ENCODE measurements around the gene IL17RD. TPM values are rescaled to one million over a fixed set of nuclear protein-coding genes. Genes with fewer than 3 reads are reported as not detected.

Gene IL17RD
- polyA plus RNA-seq, 1 donor, result 24.4 TPM

DNA sequence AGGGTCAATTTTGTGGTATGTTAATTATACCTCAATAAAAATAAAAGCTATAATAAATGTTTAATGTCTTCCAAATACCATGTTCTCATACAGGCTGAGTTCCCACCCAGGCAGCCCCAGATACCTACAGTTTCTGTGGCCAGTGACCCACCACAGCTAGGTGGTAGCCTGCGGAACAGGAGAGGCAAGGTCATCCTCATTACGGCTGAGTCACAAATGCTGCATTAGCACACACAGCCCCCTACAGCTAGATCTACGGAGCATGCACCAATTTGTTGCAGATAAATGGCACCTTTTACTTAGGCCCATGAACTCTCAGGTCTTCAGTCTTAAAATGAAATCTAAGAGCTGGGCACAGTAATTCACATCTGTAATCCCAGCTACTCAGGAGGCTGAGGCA, 99.6 kb downstream of the IL17RD start:
- DNase-seq, result no peak

DNA sequence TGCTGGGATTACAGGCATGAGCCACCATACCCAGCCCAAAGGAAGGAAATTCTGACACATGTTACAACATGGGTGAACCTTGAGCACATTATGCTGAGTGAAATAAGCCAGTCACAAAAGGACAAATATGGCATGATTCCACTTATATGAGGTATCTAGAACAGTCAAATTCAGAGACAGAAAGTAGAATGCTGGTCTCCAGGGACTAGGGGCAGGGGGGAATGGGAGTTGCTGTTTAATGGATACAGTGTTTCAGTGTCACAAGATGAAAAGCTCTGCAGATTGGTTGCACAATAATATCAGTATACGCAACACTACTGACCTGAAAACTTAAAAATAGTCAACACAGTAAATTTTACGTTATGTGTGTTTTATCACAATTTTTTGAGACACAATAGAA, 100.6 kb downstream of the IL17RD start:
- no peak for DNase-seq

DNA sequence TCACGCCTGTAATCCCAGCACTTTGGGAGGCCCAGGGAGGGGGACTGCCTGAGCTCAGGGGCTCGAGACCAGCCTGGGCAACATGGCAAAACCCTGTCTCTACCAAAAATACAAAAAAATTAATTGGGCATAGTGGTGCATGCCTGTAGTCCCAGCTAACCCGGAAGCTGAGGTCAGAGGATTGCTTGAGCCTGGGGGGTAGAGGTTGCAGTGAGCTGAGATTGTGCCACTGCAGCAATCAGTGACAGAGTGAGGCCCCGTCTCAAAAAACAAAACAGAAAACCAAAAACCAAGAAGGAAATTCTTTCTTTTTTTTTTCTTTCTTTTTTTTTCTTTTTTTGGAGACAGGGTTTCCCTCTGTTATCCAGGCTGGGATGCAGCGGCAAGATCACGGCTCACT, 101.2 kb downstream of the IL17RD start:
- DNase-seq, result no peak

DNA sequence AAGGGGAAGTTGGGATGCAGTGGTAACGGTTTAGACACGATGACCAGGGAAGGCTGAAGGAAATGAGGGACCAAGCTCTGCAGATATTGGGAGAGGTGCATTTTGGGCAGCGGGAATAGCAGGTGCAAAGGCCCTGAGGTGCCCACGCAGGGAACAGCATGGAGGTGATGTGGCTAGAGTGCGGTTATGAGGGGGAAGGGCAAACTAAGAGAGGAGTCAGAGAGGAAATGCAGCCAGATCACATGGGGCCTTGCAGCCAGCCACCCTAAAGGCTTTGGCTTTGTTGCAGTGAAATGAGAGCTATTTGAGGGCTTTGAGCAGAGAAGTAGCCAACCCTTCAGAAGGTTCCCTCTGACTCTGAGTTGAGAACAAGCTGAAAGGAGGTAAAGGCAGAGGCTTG, 102.1 kb downstream of the IL17RD start:
- DNase-seq, result no peak

GRCh38 chr3:57062101-57062631, 103.0 kb downstream of the IL17RD start:
- no peak for DNase-seq

DNA sequence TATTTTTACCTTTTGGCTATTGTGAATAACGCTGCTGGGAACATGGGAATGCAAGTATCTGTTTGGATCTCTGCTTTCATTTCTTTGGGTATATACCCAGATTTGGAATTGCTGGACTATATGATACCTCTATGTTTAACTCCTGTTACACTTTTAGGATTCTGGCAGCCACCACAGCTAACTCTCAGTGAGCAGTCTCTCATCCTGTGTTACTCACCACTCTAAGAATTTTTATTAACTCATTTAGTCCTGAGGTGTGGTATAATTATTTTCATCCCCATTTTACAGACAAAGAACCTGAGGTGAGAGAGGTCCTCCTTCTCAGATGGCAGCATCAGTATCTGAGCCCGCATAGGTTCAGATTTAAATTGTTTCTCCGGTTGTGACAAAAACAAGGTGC, 103.6 kb downstream of the IL17RD start:
- DNase-seq, result no peak

- DNase-seq, result no peak
Observed at GRCh38 chr3:57060089-57060821, 104.9 kb downstream of the IL17RD start, which contains the start of gene SPATA12. Gene SPATA12, plus strand, starts transcription at chr3:57060664. Its CDS starts 13,031 bp downstream, at chr3:57073695.

DNA sequence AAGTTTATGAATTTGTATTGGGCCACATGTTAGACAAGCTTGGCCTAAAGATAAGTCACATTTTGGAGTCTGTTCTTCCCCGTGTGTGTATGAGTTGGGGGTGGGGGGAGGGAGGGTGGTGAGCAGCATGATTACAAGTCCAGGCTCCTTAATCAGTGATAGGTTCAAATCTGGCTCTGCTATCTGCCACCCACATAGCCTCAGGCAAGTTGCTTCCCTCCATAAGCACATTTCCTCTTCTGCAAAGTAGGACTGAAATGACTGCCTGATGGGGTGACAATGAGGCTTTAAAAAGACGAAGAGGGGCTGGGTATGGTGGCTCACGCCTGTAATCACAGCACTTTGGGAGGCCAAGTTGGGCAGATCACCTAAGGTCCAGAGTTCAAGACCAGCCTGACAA, 105.7 kb downstream of the IL17RD start:
- DNase-seq, result no peak

GRCh38 chr3:57057351-57057750, 107.8 kb downstream of the IL17RD start:
- DNase-seq, result no peak

DNA sequence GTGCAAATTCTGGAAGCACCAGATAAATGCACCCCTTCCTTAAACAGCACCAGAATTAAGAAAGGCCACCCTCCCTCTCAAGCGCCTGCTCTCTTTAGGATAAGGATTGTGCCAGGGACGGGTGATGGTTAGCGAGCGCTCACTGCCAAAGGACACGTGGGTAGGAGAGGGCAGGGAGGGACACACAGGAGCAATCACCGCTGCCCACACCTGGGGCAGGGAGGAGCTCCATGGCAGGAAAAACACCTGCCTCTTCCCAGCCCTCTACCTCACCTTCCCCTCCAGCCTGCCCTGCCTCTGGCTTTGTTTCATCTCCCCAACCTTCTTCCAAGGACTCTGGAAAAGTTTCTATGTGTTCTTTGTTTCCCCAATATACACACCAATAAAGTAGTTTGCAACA, 112.0 kb downstream of the IL17RD start:
- DNase-seq, result no peak

GRCh38 chr3:57052662-57053061, 112.5 kb downstream of the IL17RD start:
- no peak for DNase-seq

DNA sequence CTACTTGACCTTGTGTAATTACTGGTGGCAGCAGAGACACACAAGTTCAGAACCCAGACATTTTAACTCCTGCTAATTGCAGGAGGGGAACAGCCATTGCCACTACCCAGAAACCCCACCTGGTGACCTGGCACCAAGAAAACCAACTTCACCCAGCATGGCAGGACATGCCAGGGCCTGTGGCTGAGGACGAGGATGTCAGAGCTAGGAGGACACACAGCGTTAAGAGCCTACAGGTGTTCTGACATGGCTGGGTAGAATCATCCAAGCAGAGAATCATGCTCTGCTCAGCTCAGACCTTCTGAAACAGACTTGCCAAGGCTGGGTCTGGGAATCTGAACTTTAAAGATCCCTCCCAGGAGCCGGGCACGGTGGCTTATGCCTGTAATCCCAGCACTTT, 116.4 kb downstream of the IL17RD start:
- no peak for DNase-seq

DNA sequence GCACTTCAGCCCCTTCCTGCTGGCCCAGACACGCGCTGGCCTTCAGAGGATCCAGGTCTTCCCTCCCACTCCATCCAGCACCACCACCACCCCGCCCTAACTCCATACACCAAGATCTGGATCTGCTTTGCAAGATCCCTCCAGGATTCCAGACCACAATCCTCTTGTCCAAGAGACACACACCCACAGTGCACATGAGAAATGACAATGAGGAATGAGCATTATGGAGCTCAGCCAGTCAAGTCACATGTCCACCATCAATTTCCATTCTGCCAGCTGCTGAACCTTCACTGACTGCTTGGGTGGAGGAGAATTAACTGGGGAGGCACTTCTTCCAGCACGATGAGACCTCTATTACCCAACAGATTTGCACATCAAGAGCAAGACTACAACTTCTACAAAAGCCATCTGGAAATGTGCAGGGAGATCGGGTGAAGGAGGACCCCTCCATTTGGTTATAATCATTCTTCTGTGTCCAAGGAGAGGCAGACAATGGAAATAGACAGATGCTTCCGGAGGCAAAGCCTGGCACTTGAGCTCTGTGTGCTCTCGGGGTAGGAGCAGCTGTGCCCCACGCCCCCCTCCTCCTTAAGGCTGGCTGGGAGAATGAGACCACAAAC, 117.0 kb downstream of the IL17RD start:
- DNase-seq, result peak; percentile 76

- peak; percentile 75 for DNase-seq
Observed at GRCh38 chr3:57046101-57046765, 118.9 kb downstream of the IL17RD start.

DNA sequence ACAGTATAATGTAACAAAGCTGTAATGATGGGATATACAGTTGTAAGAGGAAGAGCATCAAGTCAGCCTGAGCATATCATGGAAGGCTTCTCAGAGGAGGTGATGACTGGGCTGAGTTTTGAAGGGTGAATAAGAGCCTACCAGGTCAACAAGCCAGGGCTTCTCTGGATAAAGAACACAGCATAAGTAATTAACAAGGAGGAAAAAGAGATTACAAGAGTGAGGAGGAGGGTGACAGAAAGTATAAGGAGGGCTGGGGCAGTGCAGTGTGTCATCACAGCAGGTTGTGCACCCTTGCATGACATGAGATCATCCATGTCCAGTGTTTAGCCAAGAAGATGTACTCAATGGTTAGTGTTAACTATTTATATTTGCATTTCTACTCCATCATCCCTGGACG, 121.6 kb downstream of the IL17RD start:
- no peak for DNase-seq

DNA sequence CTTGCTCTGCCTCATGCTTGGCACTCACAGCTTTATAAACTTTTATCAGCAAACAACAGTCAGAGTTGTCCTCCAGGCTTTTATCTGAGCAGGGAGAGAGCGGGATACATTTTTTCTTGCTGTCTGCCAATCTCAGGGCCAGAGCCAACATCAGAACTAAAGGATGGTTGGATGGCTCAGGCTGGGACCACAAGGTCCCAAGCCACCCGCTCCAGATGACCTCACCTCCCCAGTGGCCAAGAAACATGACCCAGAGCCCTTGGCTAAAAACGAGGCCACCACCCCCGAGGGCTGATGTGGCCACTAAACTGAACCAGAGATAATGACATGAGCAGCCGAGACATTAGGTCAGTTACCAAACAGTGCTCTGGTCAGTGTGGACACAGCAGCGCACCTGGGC, 123.5 kb downstream of the IL17RD start:
- no peak for DNase-seq

Other genes starting within 250 kb of the IL17RD start
- 0.08 TPM for gene SPATA12, start 104.7 kb downstream of the IL17RD start, polyA plus RNA-seq (ENCODE audit: insufficient read length)
- 2.1 TPM for gene HESX1, start 34.6 kb upstream of the IL17RD start, polyA plus RNA-seq (ENCODE audit: insufficient read length)
- gene APPL1, start 62.4 kb upstream of the IL17RD start, polyA plus RNA-seq (ENCODE audit: insufficient read length), result 35.9 TPM
- gene ASB14, start 127.3 kb upstream of the IL17RD start, polyA plus RNA-seq (ENCODE audit: insufficient read length), result 1.1 TPM

All from hindlimb muscle (tissue), 1 donor.